ENCODE measurements around the gene L1CAM. TPM values are rescaled to one million over a fixed set of nuclear protein-coding genes. Genes with fewer than 3 reads are reported as not detected.

L1CAM gene
- total and polyA plus RNA-seq, 2 of the 8 experiments (the other 6 are each of a cell fraction or from before 2014, with no cell fraction given): 11.0 to 43.0 TPM

GRCh38 chrX:153844509-153845082 lies 41.4 kb downstream of the L1CAM start (continued):
- TF ChIP-seq ATF3 (IDR thresholded peaks at IDR 0.05; ENCODE audit: insufficient read depth, low read depth, low read length) (no peak), USF2 (IDR thresholded peaks at IDR 0.05; ENCODE audit: low read length) (no peak)
